Neural progenitor cell (in vitro differentiated cells): ENCODE measurements around the gene BOC.

Source experiments
- EZH2phosphoT487 ChIP-seq: fragments of 200-600 bp; sonication (generic); IDR thresholded peaks from 2 replicates; pipeline ENCODE4 v1.6.1; 2017; ENCODE audit warnings: antibody characterized with exemption
- TF ChIP-seq, protein P1 (sequence below): fragments of 200-600 bp; sonication (generic); IDR thresholded peaks from 2 replicates; pipeline ENCODE4 v1.5.1; 2017; ENCODE audit warnings: antibody characterized with exemption, mild to moderate bottlenecking

DNA sequence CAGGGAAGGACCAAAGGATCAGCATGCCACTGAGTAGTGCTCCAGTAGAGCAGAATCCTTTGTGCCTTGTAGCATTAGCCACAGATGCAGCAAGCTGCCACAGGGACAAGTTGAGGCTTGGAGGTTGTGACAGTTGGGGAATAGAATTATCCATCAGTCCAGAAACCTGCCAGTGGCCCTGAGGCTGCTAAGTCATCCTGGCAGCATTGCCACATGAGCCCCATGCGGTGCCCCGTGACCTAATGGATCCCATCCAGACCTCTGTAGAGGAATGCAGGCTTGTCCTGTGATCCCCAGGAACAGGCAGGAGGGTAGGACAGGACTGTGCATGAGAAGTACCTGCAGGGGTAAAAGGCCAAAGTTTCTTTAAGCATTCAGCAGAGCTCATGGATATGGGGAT, 51.7 kb downstream of the BOC start:
- no peak for TF ChIP-seq EZH2phosphoT487
- TF ChIP-seq, protein P1, sequence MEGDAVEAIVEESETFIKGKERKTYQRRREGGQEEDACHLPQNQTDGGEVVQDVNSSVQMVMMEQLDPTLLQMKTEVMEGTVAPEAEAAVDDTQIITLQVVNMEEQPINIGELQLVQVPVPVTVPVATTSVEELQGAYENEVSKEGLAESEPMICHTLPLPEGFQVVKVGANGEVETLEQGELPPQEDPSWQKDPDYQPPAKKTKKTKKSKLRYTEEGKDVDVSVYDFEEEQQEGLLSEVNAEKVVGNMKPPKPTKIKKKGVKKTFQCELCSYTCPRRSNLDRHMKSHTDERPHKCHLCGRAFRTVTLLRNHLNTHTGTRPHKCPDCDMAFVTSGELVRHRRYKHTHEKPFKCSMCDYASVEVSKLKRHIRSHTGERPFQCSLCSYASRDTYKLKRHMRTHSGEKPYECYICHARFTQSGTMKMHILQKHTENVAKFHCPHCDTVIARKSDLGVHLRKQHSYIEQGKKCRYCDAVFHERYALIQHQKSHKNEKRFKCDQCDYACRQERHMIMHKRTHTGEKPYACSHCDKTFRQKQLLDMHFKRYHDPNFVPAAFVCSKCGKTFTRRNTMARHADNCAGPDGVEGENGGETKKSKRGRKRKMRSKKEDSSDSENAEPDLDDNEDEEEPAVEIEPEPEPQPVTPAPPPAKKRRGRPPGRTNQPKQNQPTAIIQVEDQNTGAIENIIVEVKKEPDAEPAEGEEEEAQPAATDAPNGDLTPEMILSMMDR = no peak
